Measurements from ENCODE around the gene PALLD. TPM values are rescaled to one million over a fixed set of nuclear protein-coding genes. Genes with fewer than 3 reads are reported as not detected.

The PALLD gene
- total and polyA plus RNA-seq, 12 donors = 169 to 1,537 (median 667) TPM

GRCh38 chr4:168874083-168874482, 377.2 kb downstream of the PALLD start:
- no peak for ATAC-seq
- peaks cover 0 to 65% (median 42%) of the 10 kb centered on the region in 9 donors for H3K4me1 ChIP-seq

GRCh38 chr4:168876106-168876505, 379.3 kb downstream of the PALLD start:
- 84 to 89% methylated on average over 1 of the region's 1 CpG for WGBS, 2 donors
- Histone ChIP-seq H3K9me3 (no peaks in the 10 kb centered on the region), H3K27me3 (peaks cover 0 to 25% (median 0%) of the 10 kb centered on the region in 7 donors), H3K27ac (peak overlapping the region in 1 of 10 donors; percentile 76), H3K4me3 (no peak overlapping the region), H3K4me1 (peaks cover 0 to 65% (median 48%) of the 10 kb centered on the region in 9 donors), H3K36me3 (peaks cover 0 to 31% (median 3%) of the 10 kb centered on the region in 9 donors)
- intact Hi-C loops (cut with DNase I) = loop anchor here in 1 of 10 donors (5.0 kb wide), 1 partner anchor 44 kb away; no protein-coding TSS in a partner anchor
- DNase-seq (no peak), ATAC-seq (peak in 2 of 8 donors; percentile 10 to 12)
- no peak for TF ChIP-seq CTCF (IDR thresholded peaks at IDR 0.05)

More at GRCh38 chr4:168874083-168874482, 377.2 kb downstream of the PALLD start:
- WGBS, 2 donors = 84 to 86% methylated on average over 2 of the region's 2 CpGs
- Histone ChIP-seq H3K9me3 (no peaks in the 10 kb centered on the region), H3K36me3 (peaks cover 0 to 18% (median 3%) of the 10 kb centered on the region in 9 donors), H3K4me3 (no peak overlapping the region), H3K27me3 (peaks cover 0 to 25% (median 0%) of the 10 kb centered on the region in 7 donors), H3K27ac (no peak overlapping the region)
- DNase-seq = no peak
- no peak for TF ChIP-seq CTCF (IDR thresholded peaks at IDR 0.05)
- intact Hi-C loops (cut with DNase I) = no loop called here

GRCh38 chr4:168877511-168878491, 380.9 kb downstream of the PALLD start:
- Histone ChIP-seq H3K27me3 (peaks cover 0 to 25% (median 0%) of the 10 kb centered on the region in 7 donors), H3K9me3 (no peaks in the 10 kb centered on the region), H3K36me3 (peaks cover 0 to 35% (median 3%) of the 10 kb centered on the region in 9 donors), H3K27ac (peak overlapping the region; percentile 33 to 81 (median 68)), H3K4me1 (peaks cover 0 to 67% (median 46%) of the 10 kb centered on the region in 9 donors), H3K4me3 (peak overlapping the region in 9 of 10 donors; percentile 31 to 58 (median 49))
- DNase-seq = peak; percentile 36 to 64
- peak in 1 of 9 donors; percentile 13 for TF ChIP-seq CTCF (IDR thresholded peaks at IDR 0.05)
- peak; percentile 54 to 91 (median 62) for ATAC-seq
- intact Hi-C loops (cut with DNase I) = loop anchor here in 1 of 10 donors (5.0 kb wide), 1 partner anchor 46 kb away; no protein-coding TSS in a partner anchor
- WGBS, 2 donors = 26 to 31% methylated on average over 95 to 108 of the region's 108 CpGs

- H3K27ac ChIP-seq = peak overlapping the region in 7 of 10 donors; percentile 3 to 81 (median 68)
- peaks cover 0 to 25% (median 0%) of the 10 kb centered on the region in 7 donors for H3K27me3 ChIP-seq
- H3K36me3 ChIP-seq = peaks cover 0 to 40% (median 3%) of the 10 kb centered on the region in 9 donors
- intact Hi-C loops (cut with DNase I) = loop anchor here in 1 of 10 donors (5.0 kb wide), 1 partner anchor 46 kb away; no protein-coding TSS in a partner anchor
- no peak for ATAC-seq
- no peak for DNase-seq
- 49 to 60% methylated on average over 2 of the region's 2 CpGs for WGBS, 2 donors
- H3K9me3 ChIP-seq = no peaks in the 10 kb centered on the region
- peaks cover 0 to 75% (median 51%) of the 10 kb centered on the region in 9 donors for H3K4me1 ChIP-seq
- H3K4me3 ChIP-seq = peak overlapping the region in 7 of 10 donors; percentile 38 to 58 (median 50)
- no peak for TF ChIP-seq CTCF (IDR thresholded peaks at IDR 0.05)
Measured at GRCh38 chr4:168878623-168879022, 381.8 kb downstream of the PALLD start.
